ENCODE data around the gene ZMYND8. TPM values are rescaled to one million over a fixed set of nuclear protein-coding genes. Genes with fewer than 3 reads are reported as not detected.
"Not testable (repeated sequence)": the region's sequence is repeated elsewhere in the genome, so short reads cannot be mapped to it uniquely, and the experiment has no call there.

Gene ZMYND8
- total RNA-seq, 1 donor from 2014 or later: 23.1 TPM

DNA sequence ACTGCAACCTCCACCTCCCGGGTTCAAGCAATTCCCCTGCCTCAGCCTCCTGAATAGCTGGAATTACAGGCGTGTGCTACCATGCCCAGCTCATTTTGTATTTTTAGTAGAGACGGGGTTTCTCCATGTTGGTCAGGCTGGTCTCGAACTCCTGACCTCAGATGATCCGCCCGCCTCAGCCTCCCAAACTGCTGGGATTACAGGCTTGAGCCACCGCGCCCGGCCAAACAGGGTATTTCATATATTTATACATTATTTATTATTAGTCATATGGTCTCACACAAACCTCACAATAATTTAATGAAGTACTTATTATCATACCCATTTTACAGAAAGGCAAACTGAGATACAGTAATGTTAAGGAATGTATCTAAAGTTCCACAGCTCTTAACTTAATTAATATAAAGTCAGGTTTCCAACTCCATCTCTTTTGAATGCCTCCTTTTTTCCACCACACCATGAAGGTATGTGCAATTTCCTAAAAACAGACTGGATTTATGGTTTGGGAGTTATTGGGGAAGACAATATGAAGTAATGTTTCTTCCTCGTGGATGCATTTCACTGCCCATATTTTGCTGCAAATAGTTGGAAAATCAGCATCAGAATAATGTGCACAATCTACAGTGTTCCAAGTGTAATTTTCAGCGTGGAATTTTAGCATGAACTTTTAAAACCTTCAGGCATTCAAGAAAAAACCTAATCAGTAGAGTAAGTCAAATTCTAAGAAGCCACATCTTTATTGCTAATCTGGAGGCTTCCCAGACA is 65.7 kb downstream of the ZMYND8 start:
- DNase-seq (ENCODE audit: low spot score): no peak

DNA sequence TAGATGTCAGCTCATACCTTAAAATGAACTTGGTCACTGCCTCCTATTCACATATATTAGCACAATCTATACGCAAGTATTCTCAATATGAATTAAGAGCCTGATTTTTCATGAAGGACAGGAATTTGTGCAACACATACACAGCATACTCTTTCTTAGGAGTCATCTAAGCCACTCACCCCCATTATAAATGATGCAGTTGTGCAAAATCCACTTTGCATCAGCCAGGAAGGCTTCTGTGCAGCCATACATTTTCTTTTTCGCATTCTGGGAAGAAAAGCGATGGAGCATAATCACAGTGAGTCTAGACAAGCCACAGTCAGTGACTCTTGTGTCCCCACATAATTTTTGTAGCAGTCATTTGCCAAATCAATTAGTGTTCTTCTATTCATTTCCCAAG is 66.5 kb downstream of the ZMYND8 start:
- no peak for DNase-seq (ENCODE audit: low spot score)

GRCh38 chr20:47289096-47289495 is 67.4 kb downstream of the ZMYND8 start:
- DNase-seq (ENCODE audit: low spot score): no peak

GRCh38 chr20:47288530-47288929 is 68.0 kb downstream of the ZMYND8 start:
- DNase-seq (ENCODE audit: low spot score): not testable (repeated sequence)

DNA sequence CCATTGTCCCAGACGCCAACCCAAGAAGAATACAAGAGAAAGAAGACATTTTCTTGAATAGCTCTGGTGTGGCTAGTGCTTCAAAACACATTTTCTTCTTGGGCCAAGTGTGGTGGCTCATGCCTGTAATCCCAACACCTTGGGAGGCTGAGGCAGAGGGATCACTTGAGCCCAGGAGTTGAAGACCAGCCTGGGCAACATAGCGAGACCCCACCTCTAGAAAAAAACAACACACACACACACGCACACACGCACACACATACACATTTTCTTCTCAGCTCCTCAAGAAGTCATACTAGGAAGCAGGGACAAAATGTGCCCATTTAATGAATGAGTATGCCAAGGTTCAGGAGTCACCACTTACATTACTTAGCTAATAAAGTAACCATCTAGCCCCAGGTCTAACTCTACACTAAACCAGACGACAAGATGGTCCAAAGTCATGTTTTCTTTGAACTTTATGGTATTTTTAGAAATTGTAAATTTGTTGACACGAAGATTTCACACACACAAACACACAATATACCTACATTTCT is 68.8 kb downstream of the ZMYND8 start:
- DNase-seq (ENCODE audit: low spot score): no peak

DNA sequence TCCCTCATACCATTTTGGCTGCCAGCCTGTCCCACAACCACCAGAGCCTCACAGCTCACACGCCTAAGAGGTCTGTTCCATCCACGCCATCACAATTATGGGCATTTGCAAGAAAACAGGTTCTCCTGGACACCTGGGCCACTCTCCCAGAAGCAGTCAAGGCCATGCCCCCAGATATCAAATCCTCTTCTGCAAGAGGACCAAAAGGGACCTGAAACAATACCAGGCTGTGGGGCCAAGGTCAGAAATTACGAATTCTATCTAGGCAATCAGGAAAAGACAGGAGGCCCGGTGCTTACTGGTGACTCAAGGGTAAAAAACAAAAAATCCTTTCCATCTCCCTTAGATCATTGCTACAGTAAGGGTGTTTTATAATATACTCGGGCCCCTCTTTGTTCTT is 69.8 kb downstream of the ZMYND8 start:
- DNase-seq (ENCODE audit: low spot score): no peak

GRCh38 chr20:47285189-47285588 is 71.3 kb downstream of the ZMYND8 start:
- no peak for DNase-seq (ENCODE audit: low spot score)

- DNase-seq (ENCODE audit: low spot score): no peak
Observed at GRCh38 chr20:47284373-47284772, 72.1 kb downstream of the ZMYND8 start.

- DNase-seq (ENCODE audit: low spot score): no peak
Observed at GRCh38 chr20:47283411-47283810, 73.1 kb downstream of the ZMYND8 start.

DNA sequence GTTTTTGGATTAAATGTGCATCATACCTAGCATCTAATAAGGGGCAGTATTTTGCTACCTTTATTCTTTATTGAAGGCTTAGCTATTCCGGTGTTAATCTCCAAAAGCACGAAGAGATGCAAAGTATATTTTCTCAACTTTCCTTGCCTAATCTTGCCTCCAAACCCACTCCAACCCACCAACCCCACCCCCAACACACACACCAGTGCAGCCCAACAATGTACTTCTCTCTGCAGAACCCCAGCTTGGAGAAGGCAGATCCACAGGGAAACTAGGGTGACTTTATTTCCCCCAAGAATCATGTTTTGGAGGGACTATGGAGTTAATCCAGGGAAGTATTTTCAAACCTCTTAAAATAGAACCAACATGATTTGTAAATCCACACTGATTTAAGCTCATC is 73.6 kb downstream of the ZMYND8 start:
- DNase-seq (ENCODE audit: low spot score): no peak

DNA sequence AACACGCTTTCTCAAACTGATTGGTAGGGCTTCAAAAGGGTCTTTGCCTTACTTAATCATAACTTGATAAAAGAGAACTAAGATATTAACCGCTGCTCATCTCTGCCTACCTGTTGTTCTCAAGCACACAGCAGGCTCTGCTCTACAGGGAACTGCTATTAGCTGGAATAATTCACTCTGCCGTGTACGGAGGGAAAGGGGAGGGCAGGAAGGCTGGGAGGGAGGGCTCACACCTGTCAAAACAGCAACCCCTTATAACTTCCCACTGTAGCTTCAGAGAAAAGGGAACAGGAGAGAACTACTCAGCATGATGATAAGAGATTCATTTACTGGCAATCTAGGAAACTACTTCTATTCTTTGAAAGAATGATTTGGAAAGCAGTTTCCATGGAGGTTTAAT is 75.1 kb downstream of the ZMYND8 start:
- DNase-seq (ENCODE audit: low spot score): no peak

DNA sequence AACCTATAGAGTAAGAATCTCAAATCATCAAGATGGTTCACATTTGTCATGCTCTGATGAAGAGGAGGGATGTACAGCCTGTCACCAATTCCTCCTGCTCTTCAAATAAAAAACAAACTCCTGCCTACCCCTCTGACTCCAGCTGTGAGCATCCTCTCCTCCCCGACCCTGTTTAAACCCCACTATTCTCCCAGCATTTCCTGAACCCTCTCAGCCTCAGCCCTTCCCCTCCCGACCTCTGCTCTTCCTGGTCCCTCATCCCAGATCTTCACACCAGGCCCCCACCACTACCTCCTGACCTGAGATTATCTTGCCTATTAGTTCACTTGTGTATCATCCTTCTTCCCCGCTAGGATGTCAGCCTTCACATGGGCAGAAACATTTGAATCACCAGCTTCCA is 75.8 kb downstream of the ZMYND8 start:
- no peak for DNase-seq (ENCODE audit: low spot score)

- no peak for DNase-seq (ENCODE audit: low spot score)
Observed at GRCh38 chr20:47280228-47280627, 76.3 kb downstream of the ZMYND8 start.

DNA sequence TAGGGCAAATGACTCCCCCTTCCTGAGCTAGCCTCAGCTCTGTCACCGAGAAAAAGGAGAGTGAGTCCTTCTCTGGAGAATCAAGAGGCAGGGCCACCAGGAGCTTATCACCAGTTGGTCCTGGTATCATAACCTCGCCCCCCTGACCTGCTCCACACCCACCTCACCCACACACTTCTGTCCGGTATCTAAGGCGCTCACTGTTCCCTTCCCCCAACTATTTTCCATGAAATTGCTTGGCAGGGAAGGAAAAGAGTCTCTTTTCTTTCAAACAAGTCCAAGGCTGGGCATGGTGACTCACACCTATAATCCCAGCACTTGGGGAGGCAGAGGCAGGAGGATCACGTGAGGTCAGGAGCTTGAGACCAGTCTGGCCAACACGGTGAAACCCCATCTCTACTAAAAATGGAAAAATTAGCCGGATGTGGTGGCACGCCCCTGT is 77.6 kb downstream of the ZMYND8 start:
- no peak for DNase-seq (ENCODE audit: low spot score)

- DNase-seq (ENCODE audit: low spot score): not testable (repeated sequence)
Observed at GRCh38 chr20:47277535-47277872, 79.0 kb downstream of the ZMYND8 start.

DNA sequence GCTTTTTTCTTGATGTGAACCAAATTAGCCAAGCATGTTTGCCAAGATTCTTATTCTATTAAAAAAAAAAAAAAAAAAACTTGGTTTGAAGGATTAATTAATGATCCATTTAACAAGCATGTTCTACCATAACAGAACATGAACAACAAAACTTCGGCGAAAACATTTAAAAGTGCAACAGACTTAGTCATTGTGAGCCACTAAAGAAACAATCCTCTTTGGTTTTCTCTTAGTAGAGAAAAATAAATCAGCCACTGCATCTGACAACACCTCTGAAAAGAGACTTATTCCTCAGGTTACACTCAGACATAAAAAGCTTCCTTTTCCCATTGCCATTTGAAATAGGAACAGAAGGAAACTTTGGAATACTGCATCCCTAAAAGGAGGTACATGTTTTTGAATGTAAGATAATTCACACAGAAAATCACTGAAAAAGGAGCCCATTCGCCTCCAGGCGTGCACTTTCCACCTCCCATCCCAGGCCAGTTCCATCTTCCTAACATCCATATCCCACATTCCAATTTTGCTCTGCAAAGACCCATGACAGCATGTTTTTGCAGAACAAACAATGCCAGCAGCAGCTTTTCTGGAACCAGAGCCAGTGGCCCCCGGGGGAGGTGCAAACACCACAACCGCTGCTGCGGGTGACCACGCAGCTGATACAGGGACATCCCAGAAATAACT is 79.5 kb downstream of the ZMYND8 start:
- DNase-seq (ENCODE audit: low spot score): no peak

- no peak for DNase-seq (ENCODE audit: low spot score)
Observed at GRCh38 chr20:47276251-47276650, 80.2 kb downstream of the ZMYND8 start.

DNA sequence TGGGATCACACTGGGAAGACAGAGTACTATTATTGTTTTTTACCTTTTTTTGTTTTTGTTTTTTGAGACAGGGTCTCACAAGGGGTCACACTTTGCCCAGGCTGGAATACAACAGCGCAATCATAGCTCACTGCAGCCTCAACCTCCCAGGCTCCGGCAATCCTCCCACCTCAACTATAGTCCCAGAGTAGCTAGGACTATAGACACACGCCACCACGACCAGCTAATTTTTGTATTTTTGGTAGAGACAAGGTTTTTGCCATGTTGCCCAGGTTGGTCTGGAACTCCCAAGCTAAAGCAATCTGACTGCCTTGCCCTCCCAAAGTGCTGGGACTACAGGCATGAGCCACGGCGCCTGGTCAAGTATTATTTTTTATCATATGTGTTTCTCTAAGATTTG is 81.0 kb downstream of the ZMYND8 start:
- no peak for DNase-seq (ENCODE audit: low spot score)

- no peak for DNase-seq (ENCODE audit: low spot score)
Observed at GRCh38 chr20:47274401-47275108, 81.9 kb downstream of the ZMYND8 start.

DNA sequence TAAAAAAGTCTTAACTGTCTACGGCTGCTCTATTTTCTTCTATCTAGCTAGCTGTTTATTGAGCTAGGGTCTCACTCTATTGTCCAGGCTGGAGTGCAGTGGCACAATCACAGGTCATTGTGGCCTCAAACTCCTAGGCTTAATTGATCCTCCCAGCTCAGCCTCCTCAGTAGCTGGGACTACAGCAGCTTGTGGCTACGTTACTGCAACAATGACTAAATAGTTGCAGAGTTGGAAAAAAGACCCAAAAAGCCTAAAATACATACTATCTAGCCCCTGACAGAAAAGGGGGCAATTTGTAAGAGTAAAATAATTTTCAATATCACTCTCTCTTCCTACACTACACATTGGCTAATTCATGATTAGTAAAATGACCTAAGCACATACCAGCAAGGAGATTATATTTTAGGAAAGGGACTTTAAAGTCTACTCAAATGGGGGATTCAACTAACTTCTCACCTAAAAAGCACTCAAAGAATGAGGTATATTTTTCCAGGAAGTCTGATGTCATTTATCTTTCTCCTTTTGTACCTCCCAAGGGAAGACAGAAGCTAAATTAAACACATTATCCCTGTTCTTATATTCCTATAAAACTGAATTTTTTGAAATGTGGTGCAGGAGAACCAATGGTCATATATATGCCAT is 82.8 kb downstream of the ZMYND8 start:
- DNase-seq (ENCODE audit: low spot score): no peak

DNA sequence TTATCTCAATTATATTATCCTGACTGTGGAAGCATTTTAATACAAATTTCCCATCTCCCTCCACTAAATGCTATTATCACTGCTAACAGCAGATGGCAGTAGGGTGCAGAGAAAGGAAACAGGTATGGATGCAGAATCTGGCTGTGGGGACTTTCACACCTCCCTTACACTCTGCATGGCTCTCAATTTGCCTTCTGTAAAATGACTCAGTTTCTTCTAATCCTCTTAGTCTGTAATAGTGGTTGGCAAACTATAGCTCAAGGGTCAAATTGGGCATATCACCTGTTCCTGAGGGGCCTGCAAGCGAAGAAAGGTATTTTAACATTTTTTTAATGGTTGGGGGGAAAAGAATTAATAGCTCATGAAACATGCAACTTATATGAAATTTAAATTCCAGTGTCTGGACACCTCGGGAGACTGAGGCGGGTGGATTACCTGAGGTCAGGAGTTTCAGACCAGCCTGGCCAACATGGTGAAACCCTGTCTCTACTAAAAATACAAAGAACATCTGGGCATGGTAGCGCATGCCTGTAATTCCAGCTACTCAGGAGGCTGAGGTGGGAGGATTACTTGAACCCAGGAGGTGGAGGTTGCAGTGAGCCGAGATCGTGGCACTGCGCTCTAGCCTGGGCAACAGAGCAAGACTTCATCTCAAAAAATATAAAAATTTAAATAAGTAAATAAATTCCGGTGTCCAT is 83.5 kb downstream of the ZMYND8 start:
- DNase-seq (ENCODE audit: low spot score): no peak

Data from mesenteric fat pad (tissue), 1 donor.